B cell (primary cell): ENCODE results near the gene CTR9. TPM values are rescaled to one million over a fixed set of nuclear protein-coding genes. Genes with fewer than 3 reads are reported as not detected.

Experiments
- ATAC-seq: fragments of 200-7000 bp; cut with Tn5 transposase; one replicate; pipeline ENCODE4 v1.10.0; 2021; ENCODE audit warnings: low read depth, mild to moderate bottlenecking, moderate number of reproducible peaks, moderate library complexity
- CTCF ChIA-PET: fragments of 350-600 bp; sonication (Branson Sonifier 250); formaldehyde crosslinking; loops from one replicate; lab custom pipeline; 2021; ENCODE audit warnings: antibody characterized with exemption, inconsistent platforms; lab: Charles Lee
- POLR2A ChIA-PET: fragments of 350-600 bp; sonication (Branson Sonifier 250); formaldehyde crosslinking; loops from one replicate; lab custom pipeline; 2021; ENCODE audit warnings: antibody characterized with exemption; lab: Charles Lee
- DNase-seq: peaks from one replicate; pipeline ENCODE4 v3.0.0; 2013
- H2AFZ ChIP-seq: 2 replicates; pipeline ENCODE4 v1.6.1; 2012; ENCODE audit warnings: mild to moderate bottlenecking, low read depth, low read length; ENCODE audit not compliant: insufficient read depth, poor library complexity, severe bottlenecking
- H3K27ac ChIP-seq, 2 donors: 1 replicate in 1 of 2; 2 replicates in 1 of 2; pipeline ENCODE4 v1.5.1; 2012 to 2013; ENCODE audit warnings: low read length in 2 of 2, mild to moderate bottlenecking in 2 of 2, moderate library complexity in 1 of 2
- H3K27me3 ChIP-seq, 4 experiments: fragments of 200-600 bp in 1 of 4; sonication (generic) in 1 of 4; replicated peaks in 1 of 4; 1 replicate in 2 of 4; 2 replicates in 2 of 4; pipeline versions ENCODE4 v1.6.1 to v1.7.0; 2013 to 2016; ENCODE audit warnings: low read length in 3 of 4, mild to moderate bottlenecking in 2 of 4, mixed read lengths in 1 of 4, moderate library complexity in 1 of 4; ENCODE audit not compliant: insufficient read depth in 4 of 4, control insufficient read depth in 3 of 4; ENCODE audit errors: control extremely low read depth in 1 of 4
- H3K36me3 ChIP-seq, 2 experiments: replicated peaks in 1 of 2; 1 replicate in 1 of 2; 2 replicates in 1 of 2; pipeline versions ENCODE4 v1.6.1 to v1.7.1; 2013; ENCODE audit warnings: low read length in 1 of 2; ENCODE audit not compliant: insufficient read depth in 2 of 2, control insufficient read depth in 1 of 2; ENCODE audit errors: control extremely low read depth in 1 of 2, extremely low read depth in 1 of 2
- H3K4me1 ChIP-seq, 2 donors: fragments of 200-600 bp in 1 of 2; sonication (generic) in 1 of 2; 1 replicate in 1 of 2; 2 replicates in 1 of 2; pipeline versions ENCODE4 v1.5.1 to v1.6.1; 2013 to 2017; ENCODE audit warnings: low read length in 2 of 2; ENCODE audit not compliant: control insufficient read depth in 2 of 2, insufficient read depth in 2 of 2
- H3K4me2 ChIP-seq: replicated peaks from 2 replicates; pipeline ENCODE3; 2012; ENCODE audit warnings: mild to moderate bottlenecking, low read depth, low read length; ENCODE audit not compliant: poor library complexity, severe bottlenecking
- H3K4me3 ChIP-seq, 5 experiments: fragments of 200-600 bp in 1 of 5; sonication (generic) in 1 of 5; 1 replicate in 3 of 5; 2 replicates in 2 of 5; pipeline versions ENCODE4 v1.5.1 to v1.7.0; 2011 to 2016; ENCODE audit warnings: low read length in 4 of 5, mild to moderate bottlenecking in 4 of 5, low read depth in 2 of 5, control low read depth in 1 of 5, moderate library complexity in 1 of 5; ENCODE audit not compliant: insufficient read depth in 1 of 5; ENCODE audit errors: control extremely low read depth in 1 of 5, extremely low read depth in 1 of 5
- H3K79me2 ChIP-seq: fragments of 200-600 bp; sonication (generic); one replicate; pipeline ENCODE4 v1.6.0; 2016; ENCODE audit warnings: low read length; ENCODE audit not compliant: control insufficient read depth, insufficient read depth
- H3K9ac ChIP-seq: fragments of 200-600 bp; sonication (generic); 2 replicates; pipeline ENCODE4 v1.6.1; 2017; ENCODE audit warnings: mild to moderate bottlenecking, low read length, moderate library complexity
- H3K9me3 ChIP-seq, 3 donors: one replicate each; pipeline versions ENCODE4 v1.6.1 to v1.7.1; 2013; ENCODE audit warnings: low read length in 2 of 3; ENCODE audit not compliant: control insufficient read depth in 2 of 3, insufficient read depth in 1 of 3; ENCODE audit errors: control extremely low read depth in 1 of 3
- H4K20me1 ChIP-seq: 2 replicates; pipeline ENCODE4 v1.6.0; 2012; ENCODE audit warnings: mild to moderate bottlenecking, low read length; ENCODE audit not compliant: insufficient read depth, control insufficient read depth, poor library complexity, severe bottlenecking
- H3K27ac Mint-ChIP-seq: one replicate; pipeline ENCODE4 v1.8.0; 2021; ENCODE audit warnings: mixed read lengths
- H3K27me3 Mint-ChIP-seq: one replicate; pipeline ENCODE4 v1.8.0; 2021; ENCODE audit warnings: mixed read lengths
- H3K4me1 Mint-ChIP-seq: one replicate; pipeline ENCODE4 v1.8.0; 2021; ENCODE audit warnings: mixed read lengths
- H3K4me3 Mint-ChIP-seq: one replicate; pipeline ENCODE4 v1.8.0; 2021; ENCODE audit warnings: mixed read lengths
- H3K9me3 Mint-ChIP-seq: one replicate; pipeline ENCODE4 v1.8.0; 2022; ENCODE audit warnings: mixed read lengths; ENCODE audit not compliant: insufficient read depth
- CTCF ChIP-seq: fragments of 200-600 bp; IDR thresholded peaks from one replicate; pipeline ENCODE4 v1.8.0; 2022; ENCODE audit warnings: antibody characterized with exemption, mild to moderate bottlenecking
- EZH2 ChIP-seq: IDR thresholded peaks from 2 replicates; pipeline ENCODE4 v1.6.1; 2012; ENCODE audit warnings: borderline replicate concordance, low read depth, mild to moderate bottlenecking, moderate library complexity, low read length; ENCODE audit not compliant: insufficient read depth, poor library complexity, severe bottlenecking
- WGBS: methylation state at CpG from one replicate; pipeline ENCODE4 v1.1.5; 2013; ENCODE audit warnings: missing lambda C conversion rate; ENCODE audit not compliant: insufficient coverage; 5-methylcytosine and 5-hydroxymethylcytosine counted together
- intact Hi-C: fragments of 100-400 bp; cut with micrococcal nuclease; formaldehyde crosslinking; loops from one replicate; pipeline ENCODE4 v1.10.0; 2022
- polyA plus RNA-seq: library from polyadenylated mRNA; depleted of rRNA; stranded (reverse); fragments of >200 nt; gene quantifications from 2 replicates; pipeline ENCODE4 v1.2.3, GENCODE V29; 2012
- total RNA-seq, 2 donors: library from RNA; stranded (reverse); fragments of 120-200 nt in 1 of 2; gene quantifications; 1 replicate in 1 of 2; 2 replicates in 1 of 2; pipeline versions ENCODE4 v1.2.3 to v1.2.4, GENCODE V29; 2013 to 2022

The CTR9 gene
- total and polyA plus RNA-seq, 2 donors (not counting 1 experiment from before 2014, with no cell fraction given), result 9.0 to 46.7 TPM

- H3K27ac ChIP-seq, result no peak overlapping the region
- CTCF ChIA-PET, result interaction anchor here (0.9 kb wide), 1 partner anchor 310 kb away, joined by 3 read pairs; no protein-coding TSS in a partner anchor
- H4K20me1 ChIP-seq, result no peaks in the 10 kb centered on the region
- H3K9me3 ChIP-seq, result no peaks in the 10 kb centered on the region
- Mint-ChIP-seq H3K27me3 (peaks cover 3% of the 10 kb centered on the region), H3K4me3 (no peak overlapping the region), H3K9me3 (no peaks in the 10 kb centered on the region), H3K27ac (no peak overlapping the region), H3K4me1 (no peaks in the 10 kb centered on the region)
- ATAC-seq (no peak), DNase-seq (no peak)
- H3K4me1 ChIP-seq, result no peaks in the 10 kb centered on the region
- POLR2A ChIA-PET, result no interaction called here
- H3K9ac ChIP-seq, result no peak overlapping the region
- no peak overlapping the region for H2AFZ ChIP-seq
- no peaks in the 10 kb centered on the region for H3K79me2 ChIP-seq
- intact Hi-C loops, result no loop called here
- no peaks in the 10 kb centered on the region for H3K36me3 ChIP-seq
- WGBS, result 100% methylated on average over 5 of the region's 9 CpGs
- TF ChIP-seq EZH2, result no peak
- H3K4me2 ChIP-seq, result no peak overlapping the region
- H3K4me3 ChIP-seq, result no peak overlapping the region
- no peaks in the 10 kb centered on the region for H3K27me3 ChIP-seq
Observed at GRCh38 chr11:10716543-10717259, 34.3 kb upstream of the CTR9 start.

- WGBS, result 77% methylated on average over 2 of the region's 2 CpGs
- ATAC-seq (no peak), DNase-seq (no peak)
- Mint-ChIP-seq H3K4me1 (peaks cover 3% of the 10 kb centered on the region), H3K4me3 (no peak overlapping the region), H3K27ac (no peak overlapping the region), H3K27me3 (peaks cover 3% of the 10 kb centered on the region), H3K9me3 (no peaks in the 10 kb centered on the region)
- CTCF ChIA-PET, result interaction anchor here (1.1 kb wide), 1 partner anchor 64 kb away, joined by 3 read pairs; no protein-coding TSS in a partner anchor
- POLR2A ChIA-PET, result no interaction called here
- H3K27ac ChIP-seq, result no peak overlapping the region
- no peak overlapping the region for H2AFZ ChIP-seq
- no peaks in the 10 kb centered on the region for H4K20me1 ChIP-seq
- H3K9ac ChIP-seq, result no peak overlapping the region
- no peaks in the 10 kb centered on the region for H3K27me3 ChIP-seq
- no peak overlapping the region for H3K4me3 ChIP-seq
- H3K9me3 ChIP-seq, result no peaks in the 10 kb centered on the region
- H3K79me2 ChIP-seq, result no peaks in the 10 kb centered on the region
- intact Hi-C loops, result no loop called here
- no peaks in the 10 kb centered on the region for H3K4me1 ChIP-seq
- H3K36me3 ChIP-seq, result no peaks in the 10 kb centered on the region
- TF ChIP-seq CTCF (no peak), EZH2 (no peak)
- H3K4me2 ChIP-seq, result no peak overlapping the region
Observed at GRCh38 chr11:10719616-10720015, 31.4 kb upstream of the CTR9 start.
